ENCODE data around the gene RAB33A. TPM values are rescaled to one million over a fixed set of nuclear protein-coding genes. Genes with fewer than 3 reads are reported as not detected.

RAB33A gene
- polyA plus RNA-seq, 1 donor (not counting 4 experiments of a cell fraction or from before 2014, with no cell fraction given): not detected

- H3K4me2 ChIP-seq (ENCODE audit: control insufficient read depth, extremely low read depth, insufficient read depth, low read depth, low read length): no peak overlapping the region
- H4K20me1 ChIP-seq (ENCODE audit: control insufficient read depth, extremely low read depth, insufficient read depth, low read length): no peaks in the 10 kb centered on the region
- H3K79me2 ChIP-seq (ENCODE audit: control insufficient read depth, insufficient read depth, low read length): no peaks in the 10 kb centered on the region
- no peaks in the 10 kb centered on the region for H3K9me3 ChIP-seq (ENCODE audit: control insufficient read depth, low read depth, low read length)
- dilution Hi-C loops (cut with MboI; ENCODE audit: extremely low pct_ligation_motif_present, low sequenced_read_pairs): no loop called here
- H2AFZ ChIP-seq (ENCODE audit: control insufficient read depth, low read length): no peak overlapping the region
- TF ChIP-seq, protein P1, sequence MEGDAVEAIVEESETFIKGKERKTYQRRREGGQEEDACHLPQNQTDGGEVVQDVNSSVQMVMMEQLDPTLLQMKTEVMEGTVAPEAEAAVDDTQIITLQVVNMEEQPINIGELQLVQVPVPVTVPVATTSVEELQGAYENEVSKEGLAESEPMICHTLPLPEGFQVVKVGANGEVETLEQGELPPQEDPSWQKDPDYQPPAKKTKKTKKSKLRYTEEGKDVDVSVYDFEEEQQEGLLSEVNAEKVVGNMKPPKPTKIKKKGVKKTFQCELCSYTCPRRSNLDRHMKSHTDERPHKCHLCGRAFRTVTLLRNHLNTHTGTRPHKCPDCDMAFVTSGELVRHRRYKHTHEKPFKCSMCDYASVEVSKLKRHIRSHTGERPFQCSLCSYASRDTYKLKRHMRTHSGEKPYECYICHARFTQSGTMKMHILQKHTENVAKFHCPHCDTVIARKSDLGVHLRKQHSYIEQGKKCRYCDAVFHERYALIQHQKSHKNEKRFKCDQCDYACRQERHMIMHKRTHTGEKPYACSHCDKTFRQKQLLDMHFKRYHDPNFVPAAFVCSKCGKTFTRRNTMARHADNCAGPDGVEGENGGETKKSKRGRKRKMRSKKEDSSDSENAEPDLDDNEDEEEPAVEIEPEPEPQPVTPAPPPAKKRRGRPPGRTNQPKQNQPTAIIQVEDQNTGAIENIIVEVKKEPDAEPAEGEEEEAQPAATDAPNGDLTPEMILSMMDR (optimal IDR thresholded peaks at IDR 0.05 in 1 of 3, IDR thresholded peaks at IDR 0.05 in 1 of 3, conservative IDR thresholded peaks at IDR 0.05 in 1 of 3; ENCODE audit: extremely low read depth in 1 of 3, insufficient read depth in 2 of 3, low read length in 3 of 3): no peak
- TF ChIP-seq EZH2 (IDR thresholded peaks at IDR 0.05; ENCODE audit: low read length): no peak
- H3K27me3 ChIP-seq (ENCODE audit: control insufficient read depth, extremely low read depth, insufficient read depth, low read length): no peaks in the 10 kb centered on the region
- DNase-seq (ENCODE audit: low read depth, low spot score): no peak
- H3K9me1 ChIP-seq (ENCODE audit: control insufficient read depth, extremely low read depth, insufficient read depth, low read length): no peaks in the 10 kb centered on the region
- no peak overlapping the region for H3K9ac ChIP-seq (ENCODE audit: control insufficient read depth, extremely low read depth, insufficient read depth, low read length)
- H3K36me3 ChIP-seq (ENCODE audit: control insufficient read depth in 2 of 2, extremely low read depth in 1 of 2, insufficient read depth in 2 of 2, low read length in 2 of 2): peaks cover 0 to 5% of the 10 kb centered on the region in 2 experiments
- H3K27ac ChIP-seq (ENCODE audit: control insufficient read depth, insufficient read depth, low read length): no peak overlapping the region
- no peak overlapping the region for H3K4me3 ChIP-seq (ENCODE audit: control insufficient read depth in 2 of 3, extremely low read depth in 1 of 3, insufficient read depth in 2 of 3, low read depth in 1 of 3, low read length in 3 of 3)
- no peak for FAIRE-seq
- H3K4me1 ChIP-seq (ENCODE audit: control insufficient read depth, extremely low read depth, insufficient read depth, low read length): no peaks in the 10 kb centered on the region
Observed at GRCh38 chrX:130136496-130136895, 35.3 kb upstream of the RAB33A start.

DNA sequence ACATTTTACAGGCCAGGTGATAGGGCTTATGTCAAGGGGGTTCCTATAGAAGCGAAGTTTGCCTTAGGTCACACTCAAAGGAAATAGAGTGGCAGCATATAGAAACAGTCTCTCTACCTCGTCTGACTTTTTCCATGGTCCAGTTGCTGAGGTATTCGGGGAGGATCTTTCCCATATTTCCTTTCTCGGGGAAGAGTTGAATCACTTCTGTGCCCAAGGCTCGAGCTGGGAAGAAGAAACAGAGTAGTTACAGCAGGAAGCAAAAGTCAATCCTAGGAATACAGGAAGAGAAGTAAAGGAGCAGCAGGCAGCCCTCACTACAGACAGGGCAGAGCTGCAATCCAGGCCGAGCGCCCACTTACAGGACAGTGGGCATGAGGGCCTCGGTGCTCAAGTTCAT, 34.8 kb upstream of the RAB33A start:
- no peak overlapping the region for H3K27ac ChIP-seq (ENCODE audit: control insufficient read depth, insufficient read depth, low read length)
- H3K79me2 ChIP-seq (ENCODE audit: control insufficient read depth, insufficient read depth, low read length): no peaks in the 10 kb centered on the region
- H3K9me1 ChIP-seq (ENCODE audit: control insufficient read depth, extremely low read depth, insufficient read depth, low read length): no peaks in the 10 kb centered on the region
- no peak for DNase-seq (ENCODE audit: low read depth, low spot score)
- H3K4me2 ChIP-seq (ENCODE audit: control insufficient read depth, extremely low read depth, insufficient read depth, low read depth, low read length): no peak overlapping the region
- H3K9me3 ChIP-seq (ENCODE audit: control insufficient read depth, low read depth, low read length): no peaks in the 10 kb centered on the region
- FAIRE-seq: no peak
- dilution Hi-C loops (cut with MboI; ENCODE audit: extremely low pct_ligation_motif_present, low sequenced_read_pairs): no loop called here
- H2AFZ ChIP-seq (ENCODE audit: control insufficient read depth, low read length): no peak overlapping the region
- H3K36me3 ChIP-seq (ENCODE audit: control insufficient read depth in 2 of 2, extremely low read depth in 1 of 2, insufficient read depth in 2 of 2, low read length in 2 of 2): peaks cover 0 to 4% of the 10 kb centered on the region in 2 experiments
- no peak for TF ChIP-seq EZH2 (IDR thresholded peaks at IDR 0.05; ENCODE audit: low read length)
- TF ChIP-seq, protein P1 (optimal IDR thresholded peaks at IDR 0.05 in 1 of 3, IDR thresholded peaks at IDR 0.05 in 1 of 3, conservative IDR thresholded peaks at IDR 0.05 in 1 of 3; ENCODE audit: extremely low read depth in 1 of 3, insufficient read depth in 2 of 3, low read length in 3 of 3): no peak
- H3K4me3 ChIP-seq (ENCODE audit: control insufficient read depth in 2 of 3, extremely low read depth in 1 of 3, insufficient read depth in 2 of 3, low read depth in 1 of 3, low read length in 3 of 3): no peak overlapping the region
- H4K20me1 ChIP-seq (ENCODE audit: control insufficient read depth, extremely low read depth, insufficient read depth, low read length): no peaks in the 10 kb centered on the region
- no peaks in the 10 kb centered on the region for H3K27me3 ChIP-seq (ENCODE audit: control insufficient read depth, extremely low read depth, insufficient read depth, low read length)
- H3K4me1 ChIP-seq (ENCODE audit: control insufficient read depth, extremely low read depth, insufficient read depth, low read length): no peaks in the 10 kb centered on the region
- H3K9ac ChIP-seq (ENCODE audit: control insufficient read depth, extremely low read depth, insufficient read depth, low read length): no peak overlapping the region
